Activated effector memory CD4-positive, alpha-beta T cell treated with Interleukin-2 at 50 U/mL for 16 hours (primary cell): ENCODE data around the gene TRIM28.

Source experiments
- DNase-seq: peaks from one replicate; pipeline ENCODE4 v3.0.0-alpha.2; 2020

The TRIM28 gene

GRCh38 chr19:58550362-58551122 is 6.7 kb downstream of the TRIM28 start:
- no peak for DNase-seq

- no peak for DNase-seq
Measured at GRCh38 chr19:58551123-58551497, 7.2 kb downstream of the TRIM28 start.

DNA sequence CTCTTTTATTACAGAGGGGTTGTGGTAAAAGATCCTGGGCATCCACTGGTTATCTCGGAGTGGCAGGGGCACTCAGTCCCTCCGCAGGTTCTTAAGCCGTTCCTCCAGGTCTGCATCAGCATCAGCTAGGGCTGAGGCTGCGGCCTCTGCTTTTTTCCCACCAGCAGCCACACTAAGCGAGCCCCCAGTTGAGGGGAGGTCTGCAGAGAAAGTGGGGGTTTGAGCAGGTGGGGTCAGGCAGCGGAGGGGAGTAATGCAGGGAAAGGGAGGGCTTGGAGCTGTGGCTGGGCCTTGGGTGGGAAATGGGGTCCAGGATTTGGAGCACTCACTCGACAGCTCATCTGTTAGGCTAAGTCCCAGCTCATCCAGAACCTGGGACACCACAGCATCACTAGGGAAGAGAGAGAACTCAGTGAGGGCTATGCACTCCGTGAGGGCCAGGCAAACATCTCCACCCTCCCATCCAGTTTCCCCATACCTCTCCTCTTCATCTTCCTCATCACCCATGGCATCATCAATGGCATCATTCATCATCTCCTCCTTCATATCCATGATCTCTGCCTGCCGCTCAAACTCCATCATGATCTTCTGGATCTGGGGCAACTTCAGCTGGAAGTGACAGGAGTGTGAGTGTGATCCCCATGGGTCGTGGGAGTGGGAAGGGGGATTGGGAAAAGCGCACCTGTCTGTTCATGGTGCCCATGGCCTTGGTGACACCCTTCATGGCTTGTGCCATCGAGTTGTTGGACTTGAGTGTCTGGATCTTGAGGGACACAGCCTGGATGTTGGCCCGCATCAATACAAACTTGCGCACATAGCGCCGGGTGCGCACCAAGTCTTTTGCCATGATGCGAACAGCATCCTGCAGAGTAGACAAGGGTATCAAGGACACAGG is 8.0 kb downstream of the TRIM28 start:
- DNase-seq, result no peak

GRCh38 chr19:58552655-58553054 is 8.8 kb downstream of the TRIM28 start:
- DNase-seq, result no peak

DNA sequence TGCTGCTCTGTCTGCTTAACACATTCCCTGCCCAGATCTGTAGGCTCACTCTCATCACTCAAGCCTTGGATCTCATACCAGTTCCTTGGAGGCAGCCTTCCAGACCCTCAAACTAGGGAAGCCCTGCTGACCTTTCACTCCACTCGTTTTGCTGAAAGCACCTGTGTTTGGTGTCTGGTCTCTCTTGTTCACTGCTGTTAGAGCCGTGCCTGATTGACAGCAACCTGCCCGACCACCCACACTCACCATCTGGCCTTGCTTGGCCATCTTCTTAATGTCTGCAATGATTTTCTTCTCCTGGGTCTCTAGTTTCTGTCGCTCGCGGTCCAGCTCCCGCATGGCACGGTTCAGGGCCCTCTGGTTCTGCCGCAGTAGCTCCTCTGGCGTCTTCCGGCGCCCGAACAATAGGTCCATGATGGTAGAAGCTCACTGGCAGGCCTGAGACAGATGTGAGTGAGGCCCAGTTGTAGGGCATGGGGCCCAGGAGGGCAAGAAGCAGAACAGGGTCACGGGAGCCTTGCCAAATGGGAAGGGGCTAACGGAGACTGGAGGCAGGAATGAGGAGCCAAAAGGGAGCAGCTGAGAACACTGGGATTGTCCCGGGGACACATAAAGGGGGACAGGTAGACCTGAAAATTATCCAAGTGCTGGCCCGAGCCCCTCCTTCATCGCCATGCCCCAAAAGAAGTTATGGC is 10.1 kb downstream of the TRIM28 start:
- DNase-seq, result no peak

- DNase-seq, result peak; percentile 96
Measured at GRCh38 chr19:58554494-58555368, 10.9 kb downstream of the TRIM28 start, which contains the start of gene CHMP2A. Gene CHMP2A (minus strand): TSS chr19:58555105. CDS start chr19:58554212, 893 bp downstream.

DNA sequence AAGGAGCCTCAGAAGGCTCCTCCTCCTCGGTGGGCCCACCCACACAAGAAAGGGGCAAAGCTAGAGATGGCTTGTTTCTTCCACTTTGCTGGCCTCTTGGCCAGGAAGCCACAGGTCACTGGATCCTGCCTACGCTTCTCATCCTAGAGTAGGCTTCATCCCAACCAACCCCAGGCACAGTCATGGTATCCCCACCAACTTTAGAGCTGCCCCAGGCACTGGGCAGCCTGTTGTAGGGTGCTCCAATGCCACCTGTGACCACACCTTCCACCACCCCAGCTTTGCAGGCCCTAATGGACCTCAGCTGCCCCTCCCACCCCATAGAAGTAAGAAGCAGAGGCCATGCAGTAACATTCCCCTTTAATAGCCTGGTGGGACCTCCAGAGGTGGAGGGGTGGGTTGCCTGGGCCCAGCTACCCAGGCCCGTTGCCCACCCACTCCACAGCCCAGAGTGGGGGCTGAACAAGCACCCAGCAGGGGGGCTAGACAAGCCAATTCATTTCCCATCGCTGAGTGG is 11.6 kb downstream of the TRIM28 start:
- DNase-seq, result no peak

DNA sequence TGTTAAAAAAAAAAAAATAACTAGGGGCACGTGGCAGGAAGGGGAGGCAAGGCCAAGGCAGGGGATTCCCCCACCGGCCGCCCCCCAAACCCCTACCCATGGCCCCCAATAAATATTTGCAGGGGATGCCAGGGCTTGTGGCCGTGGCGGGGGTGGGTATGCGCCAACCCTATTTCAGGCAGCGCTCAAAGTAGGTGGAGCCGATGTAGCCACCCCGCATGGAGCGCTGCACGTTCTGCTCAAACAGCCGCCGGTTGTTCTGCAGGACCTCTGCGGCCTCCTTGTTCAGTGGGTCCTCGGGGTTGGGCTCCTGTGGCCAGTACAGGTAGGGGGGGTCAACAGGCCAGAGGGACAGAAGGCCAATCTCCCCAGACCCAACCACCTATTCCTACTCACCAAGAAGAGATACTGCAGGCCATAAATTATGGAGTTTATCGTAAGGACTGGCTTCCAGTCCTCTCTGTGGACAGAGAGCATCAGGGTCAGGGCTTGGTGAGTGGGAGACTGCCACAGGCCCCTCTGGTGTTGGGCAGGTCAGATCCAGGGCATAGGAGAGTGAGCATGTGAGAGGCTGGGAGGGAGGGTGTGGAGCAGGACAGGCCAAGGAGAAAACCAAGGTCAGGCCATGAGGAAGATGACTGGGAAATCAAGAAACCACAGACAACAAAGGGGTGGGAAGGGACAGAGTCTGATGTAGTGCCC is 12.2 kb downstream of the TRIM28 start:
- DNase-seq, result no peak

GRCh38 chr19:58556622-58557220 is 12.9 kb downstream of the TRIM28 start:
- no peak for DNase-seq

GRCh38 chr19:58557221-58558065 is 13.6 kb downstream of the TRIM28 start:
- no peak for DNase-seq

DNA sequence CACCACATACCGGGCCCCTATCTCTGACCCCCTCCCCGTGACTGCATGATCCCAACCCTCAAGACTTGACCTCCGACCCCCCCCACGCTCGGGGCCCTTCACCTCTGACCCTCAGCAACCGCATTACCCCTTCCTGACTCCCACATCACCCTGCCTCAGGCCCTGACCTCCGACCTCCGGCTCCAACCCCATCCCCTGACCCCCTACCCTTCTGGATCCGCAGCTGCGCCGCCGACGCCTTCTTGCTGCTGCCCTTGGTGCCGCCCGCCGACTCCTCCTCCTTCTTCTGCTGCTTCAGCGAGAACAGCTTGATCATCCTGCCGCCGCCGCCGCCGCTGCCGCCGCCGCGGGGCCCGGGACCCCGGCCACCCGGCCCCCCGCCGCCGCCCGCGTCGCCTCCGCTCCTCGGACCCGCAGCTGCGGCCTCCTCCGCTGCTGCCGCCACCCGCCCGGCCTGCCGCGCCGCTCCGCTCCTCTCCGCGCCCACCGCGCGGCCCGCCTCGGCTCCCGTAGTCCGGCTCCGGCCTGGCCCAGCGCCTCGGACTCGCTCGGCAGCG is 14.3 kb downstream of the TRIM28 start, which contains the start of gene UBE2M:
Gene UBE2M, minus strand, starts transcription at position 546 of the 557 bp plus-strand sequence. Its CDS starts 230 bp downstream, at position 316.
- DNase-seq, result peak; percentile 48

DNA sequence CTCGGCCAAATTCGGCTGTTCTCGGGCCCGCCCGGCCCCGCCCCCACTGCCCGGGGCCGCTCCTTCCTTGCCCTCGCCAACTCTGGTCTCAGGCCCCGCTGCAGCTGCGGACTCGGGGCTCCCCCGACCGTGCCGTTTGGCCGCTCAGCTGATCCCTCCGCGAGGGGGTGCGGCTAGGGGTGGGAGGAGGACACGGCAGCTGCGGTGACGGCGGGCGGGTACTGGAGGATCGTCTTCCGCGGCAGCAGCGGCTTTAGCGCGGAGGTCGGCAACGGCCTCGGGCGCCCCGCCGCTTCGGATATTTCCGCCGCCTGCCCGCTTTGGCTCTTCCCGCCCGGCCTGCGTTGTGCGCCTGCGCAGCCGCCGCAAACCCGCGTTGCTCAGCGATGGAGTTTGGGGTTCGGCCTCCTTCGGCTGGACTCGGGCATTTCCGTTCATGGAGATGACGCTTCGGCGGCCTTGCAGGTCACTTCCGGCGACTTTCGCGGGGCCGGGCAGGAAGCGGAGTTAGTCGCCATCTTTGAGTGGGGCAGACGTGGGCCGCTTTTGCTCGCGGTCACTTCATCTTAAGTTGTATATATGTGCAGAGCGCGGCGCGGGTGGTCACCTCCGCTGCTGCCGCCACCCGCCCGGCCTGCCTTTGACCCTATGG is 14.9 kb downstream of the TRIM28 start:
- DNase-seq, result peak; percentile 99

DNA sequence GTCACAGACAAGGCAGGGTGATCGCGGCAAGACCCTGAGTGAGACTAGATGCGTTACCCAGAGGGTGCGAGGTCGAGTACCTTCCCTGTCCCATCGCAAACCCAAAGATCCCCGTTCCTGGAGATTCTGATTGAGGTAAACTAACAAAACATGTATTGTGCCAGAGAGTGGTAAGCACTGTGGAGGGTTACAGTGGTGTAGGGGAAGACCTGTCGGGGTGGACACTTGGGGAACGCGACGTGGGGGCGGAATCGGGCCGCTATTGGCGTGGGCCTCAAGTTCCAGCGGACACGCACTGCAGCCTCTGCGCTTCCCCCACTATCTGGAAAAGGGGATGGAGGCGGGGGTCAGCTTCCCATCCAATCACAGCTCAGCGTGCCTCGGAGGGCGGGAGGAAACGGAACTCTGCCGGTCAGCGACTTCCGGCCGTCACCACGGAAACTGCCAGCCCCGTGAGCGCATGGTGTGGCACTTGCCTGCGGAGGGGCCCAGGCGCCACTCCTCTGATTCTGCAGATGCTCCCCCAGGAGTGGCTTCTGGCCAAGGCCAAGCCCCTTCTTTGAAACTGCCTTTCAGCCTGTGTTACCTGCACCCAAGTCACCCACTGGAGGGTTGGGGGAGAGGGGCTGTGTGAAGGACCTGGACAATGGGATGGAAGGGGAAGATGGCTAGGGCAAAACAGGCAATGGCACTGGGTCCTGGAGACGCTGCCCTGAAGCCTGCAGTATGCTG is 15.6 kb downstream of the TRIM28 start:
- peak; percentile 42 for DNase-seq

DNA sequence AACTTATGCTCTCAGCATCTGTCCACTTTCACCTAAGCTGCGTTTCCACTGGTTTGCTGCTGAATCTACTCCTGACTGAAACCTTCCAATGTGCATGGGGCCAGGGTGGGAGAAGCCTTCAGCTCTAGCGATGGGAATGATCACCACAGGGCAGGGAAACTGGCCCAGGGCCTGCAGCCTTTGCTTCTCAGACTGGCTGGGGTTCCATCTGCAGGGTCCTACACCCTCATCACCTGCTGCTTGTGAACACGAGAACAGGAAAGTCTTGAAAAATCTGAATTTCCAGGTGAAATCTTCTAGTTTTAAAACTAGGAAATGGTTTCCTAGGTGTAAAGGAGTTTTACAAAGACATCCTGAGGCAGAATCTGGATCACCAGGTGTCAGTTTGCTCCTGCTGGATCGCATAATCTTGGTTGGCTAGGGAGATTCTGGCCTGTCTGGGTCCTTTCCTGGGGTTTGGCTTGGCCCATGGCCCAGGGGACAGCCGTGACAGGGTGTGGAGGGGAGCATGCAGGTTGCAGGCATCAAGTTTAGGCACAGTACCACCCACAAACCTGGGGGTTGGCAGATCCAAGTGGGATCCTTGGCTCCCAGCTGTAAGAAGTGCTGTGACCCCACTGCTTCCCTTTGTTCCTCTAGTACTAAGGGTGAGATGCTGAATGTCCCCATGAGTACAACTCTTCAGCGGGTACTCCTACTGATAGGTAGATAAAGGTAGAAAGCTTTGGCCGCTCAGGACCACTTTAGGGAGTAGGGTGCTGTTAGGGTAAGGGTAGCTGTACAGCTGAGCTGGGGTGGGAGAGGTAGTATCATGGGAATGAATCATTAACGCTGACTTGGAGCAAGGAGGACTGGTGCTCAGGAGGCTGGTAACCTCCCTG is 16.4 kb downstream of the TRIM28 start:
- DNase-seq, result no peak

- DNase-seq, result no peak
Measured at GRCh38 chr19:58560921-58561320, 17.1 kb downstream of the TRIM28 start.

DNA sequence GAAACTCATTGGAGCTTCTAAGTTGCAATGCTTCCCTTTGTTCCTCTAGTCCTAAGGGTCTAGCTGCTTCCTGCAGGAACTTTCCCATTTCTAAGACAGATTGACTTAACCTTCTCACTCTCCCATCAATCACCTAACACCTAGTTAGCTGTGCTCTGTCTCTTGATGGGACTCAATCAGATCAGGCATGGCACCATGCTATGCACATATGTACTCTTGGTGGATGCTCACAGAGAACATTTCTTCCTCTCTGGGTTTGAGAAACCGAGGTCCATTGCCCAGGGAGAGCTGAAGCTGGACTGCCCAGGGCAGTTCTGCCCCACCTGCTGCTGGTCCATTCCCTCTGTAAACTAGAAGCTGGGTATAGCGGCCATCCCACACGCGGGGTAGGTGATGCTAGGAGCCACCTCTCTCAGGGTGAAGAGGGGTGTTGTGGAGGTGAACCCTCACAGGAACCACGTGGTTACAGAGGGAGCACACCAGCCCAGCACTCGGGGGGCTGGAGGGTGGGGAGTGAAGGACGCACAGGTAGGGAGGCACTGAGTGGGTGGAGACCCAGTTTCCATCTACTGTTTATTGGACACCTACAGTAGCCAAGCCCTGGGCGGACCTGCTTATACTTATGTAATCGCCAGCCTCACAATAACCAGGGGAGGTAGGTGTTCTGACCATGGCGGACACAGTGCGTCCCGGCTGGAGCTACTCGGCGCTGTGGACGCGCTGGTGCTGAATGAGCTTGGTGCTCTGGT is 17.7 kb downstream of the TRIM28 start:
- no peak for DNase-seq
